Cardiac fibroblast (primary cell): ENCODE measurements around the gene RAB27A.

ENCODE experiments used
- DNase-seq, 2 donors: peaks; one replicate each; pipeline versions ENCODE4 v3.0.0 to v3.0.0-alpha.2; 2010; ENCODE audit warnings: low read depth in 2 of 2
- H3K4me3 ChIP-seq, 2 donors: replicated peaks in 1 of 2; 1 replicate in 1 of 2; 2 replicates in 1 of 2; pipeline ENCODE4 v1.5.1; 2011; ENCODE audit warnings: low read depth in 2 of 2, low read length in 2 of 2, mild to moderate bottlenecking in 2 of 2, moderate library complexity in 1 of 2
- TF ChIP-seq, protein P1 (sequence below): IDR thresholded peaks from one replicate; pipeline ENCODE4 v1.5.1; 2011; ENCODE audit warnings: low read depth, mild to moderate bottlenecking, low read length, inconsistent platforms

RAB27A gene

GRCh38 chr15:55289746-55290527 is at the start of gene RAB27A:
TSS of gene RAB27A (minus strand) at chr15:55289813. CDS start at chr15:55234934, 54,879 bp downstream.
- TF ChIP-seq, protein P1, sequence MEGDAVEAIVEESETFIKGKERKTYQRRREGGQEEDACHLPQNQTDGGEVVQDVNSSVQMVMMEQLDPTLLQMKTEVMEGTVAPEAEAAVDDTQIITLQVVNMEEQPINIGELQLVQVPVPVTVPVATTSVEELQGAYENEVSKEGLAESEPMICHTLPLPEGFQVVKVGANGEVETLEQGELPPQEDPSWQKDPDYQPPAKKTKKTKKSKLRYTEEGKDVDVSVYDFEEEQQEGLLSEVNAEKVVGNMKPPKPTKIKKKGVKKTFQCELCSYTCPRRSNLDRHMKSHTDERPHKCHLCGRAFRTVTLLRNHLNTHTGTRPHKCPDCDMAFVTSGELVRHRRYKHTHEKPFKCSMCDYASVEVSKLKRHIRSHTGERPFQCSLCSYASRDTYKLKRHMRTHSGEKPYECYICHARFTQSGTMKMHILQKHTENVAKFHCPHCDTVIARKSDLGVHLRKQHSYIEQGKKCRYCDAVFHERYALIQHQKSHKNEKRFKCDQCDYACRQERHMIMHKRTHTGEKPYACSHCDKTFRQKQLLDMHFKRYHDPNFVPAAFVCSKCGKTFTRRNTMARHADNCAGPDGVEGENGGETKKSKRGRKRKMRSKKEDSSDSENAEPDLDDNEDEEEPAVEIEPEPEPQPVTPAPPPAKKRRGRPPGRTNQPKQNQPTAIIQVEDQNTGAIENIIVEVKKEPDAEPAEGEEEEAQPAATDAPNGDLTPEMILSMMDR = no peak
- DNase-seq = peak; percentile 82 to 86
- peak within 1 kb of the TSS; percentile 72 to 87 for H3K4me3 ChIP-seq

- TF ChIP-seq, protein P1 = no peak
- no peak for DNase-seq
- no peak overlapping the region for H3K4me3 ChIP-seq
Measured at GRCh38 chr15:55337160-55337559, 47.5 kb upstream of the RAB27A start.

GRCh38 chr15:55334997-55335396 is 45.4 kb upstream of the RAB27A start:
- H3K4me3 ChIP-seq = no peak overlapping the region
- peak in 1 of 2 donors; percentile 70 for DNase-seq
- TF ChIP-seq, protein P1 = no peak

GRCh38 chr15:55334371-55334770 is 44.8 kb upstream of the RAB27A start:
- H3K4me3 ChIP-seq = no peak overlapping the region
- TF ChIP-seq, protein P1 = no peak
- DNase-seq = no peak

DNA sequence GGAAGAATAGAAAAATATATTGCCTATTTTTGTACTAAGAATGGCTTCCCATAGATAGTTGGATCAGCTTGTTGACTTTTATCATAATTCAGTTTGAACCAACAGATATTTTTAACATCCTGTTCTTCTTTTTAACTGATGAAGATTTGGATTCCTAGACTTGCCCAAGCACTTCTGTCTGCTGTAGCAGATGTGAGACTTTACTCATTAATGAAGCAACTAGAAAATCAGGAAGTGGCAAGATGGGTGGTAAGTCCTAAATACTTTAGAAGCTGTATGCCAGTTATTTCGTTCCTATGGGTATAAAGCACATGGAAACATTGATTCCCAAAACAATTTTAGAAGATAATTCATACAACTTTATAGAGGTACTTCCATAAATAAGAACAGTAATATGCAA is 37.8 kb upstream of the RAB27A start:
- TF ChIP-seq, protein P1 = no peak
- no peak for DNase-seq
- no peak overlapping the region for H3K4me3 ChIP-seq

DNA sequence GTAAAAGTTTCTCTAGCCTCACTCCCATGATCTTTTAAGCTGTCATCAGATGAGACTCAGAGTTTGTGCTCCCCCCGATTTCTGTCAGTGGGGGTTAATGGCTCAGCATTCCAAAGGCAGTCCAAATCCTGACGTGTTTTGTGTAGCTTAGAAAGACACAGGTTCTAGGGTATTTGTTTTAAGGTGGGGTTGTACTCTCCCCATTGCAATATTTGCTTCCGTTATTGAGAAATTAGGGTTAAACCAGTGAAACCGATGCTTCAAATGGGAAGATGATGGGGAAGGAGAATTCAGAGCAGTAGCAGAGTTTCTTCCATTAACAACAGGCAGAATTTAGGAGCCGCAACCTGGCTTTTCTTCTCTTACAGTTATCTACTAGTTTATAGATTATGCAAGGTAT is 32.9 kb upstream of the RAB27A start:
- no peak for DNase-seq
- TF ChIP-seq, protein P1 = no peak

More for the DNA sequence above, 32.9 kb upstream of the RAB27A start:
- H3K4me3 ChIP-seq = no peak overlapping the region
